ENCODE data around the gene XPNPEP1.

DNA sequence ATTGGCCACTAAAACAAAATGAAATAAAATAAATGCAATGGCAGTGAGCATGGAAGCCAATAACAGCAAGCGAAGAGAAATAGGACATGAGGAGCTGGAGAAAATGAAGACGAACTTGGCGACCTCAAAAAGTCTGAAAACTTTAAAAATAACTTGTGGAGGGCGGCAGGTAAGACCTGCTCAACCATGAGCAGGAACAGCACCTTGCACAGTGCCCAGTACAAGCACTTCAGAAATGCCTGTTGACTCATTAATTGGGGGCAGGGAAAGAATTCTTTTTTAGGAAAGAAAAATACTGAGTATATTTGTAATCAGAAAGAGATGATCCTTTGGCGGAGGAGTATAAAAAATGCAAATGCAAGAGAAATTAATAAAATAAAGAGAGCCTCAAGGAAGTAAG is 78.0 kb downstream of the XPNPEP1 start:
- TF ChIP-seq CTCF (IDR thresholded peaks at IDR 0.05): no peak
- no peak for TF ChIP-seq POLR2A (IDR thresholded peaks at IDR 0.05)
